HG02588 (cell line): ENCODE measurements around the gene NTMT2.
"Not testable (repeated sequence)": the region's sequence is repeated elsewhere in the genome, so short reads cannot be mapped to it uniquely, and the experiment has no call there.

ENCODE experiments used
- ATAC-seq: cut with Tn5 transposase; IDR thresholded peaks from one replicate; pipeline ENCODE4 v1.9.1; 2021; ENCODE audit warnings: mild to moderate bottlenecking, moderate library complexity; ENCODE audit not compliant: unreplicated experiment

NTMT2 gene

GRCh38 chr1:170145770-170146676 lies at the start of gene NTMT2:
NTMT2 (plus strand) TSS chr1:170145959; CDS start chr1:170146108, 149 bp downstream.
- ATAC-seq: no peak

DNA sequence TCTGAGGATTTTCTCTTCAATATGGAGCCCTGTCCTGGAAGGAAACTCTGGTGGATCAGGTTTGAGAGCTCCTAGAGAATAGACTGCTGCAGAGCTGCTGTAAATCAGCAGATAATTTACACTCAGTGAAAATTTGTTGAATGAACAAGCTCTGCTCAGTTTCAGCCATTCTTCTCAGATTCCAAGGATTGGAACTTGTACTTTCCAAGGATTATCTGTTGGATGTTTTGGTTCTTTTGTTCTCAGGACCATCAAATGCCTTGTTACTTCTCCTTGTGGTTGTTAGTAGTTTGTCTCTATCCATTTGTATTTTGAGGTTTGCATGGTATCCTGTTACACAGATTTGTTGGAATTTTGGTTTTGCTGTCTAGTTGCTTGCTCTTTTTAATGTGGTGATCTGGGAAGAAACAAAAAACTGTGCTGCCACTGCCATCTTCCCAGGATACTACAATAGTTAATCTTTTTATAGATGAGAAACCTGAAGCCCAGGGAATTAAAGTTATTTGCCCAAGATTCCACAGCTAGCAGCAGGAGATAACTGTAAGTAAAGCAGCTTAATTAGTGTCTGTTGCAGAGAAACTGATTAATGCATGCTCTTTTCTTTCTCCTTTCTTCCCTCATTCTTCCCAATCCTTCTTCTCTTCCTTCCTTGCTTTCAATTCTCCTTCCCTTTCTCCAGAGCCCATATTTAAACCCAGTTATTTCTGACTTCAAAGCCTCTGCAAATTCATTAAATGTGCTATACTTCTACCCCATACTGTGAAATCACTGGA lies 49.6 kb upstream of the NTMT2 start:
- ATAC-seq: no peak

DNA sequence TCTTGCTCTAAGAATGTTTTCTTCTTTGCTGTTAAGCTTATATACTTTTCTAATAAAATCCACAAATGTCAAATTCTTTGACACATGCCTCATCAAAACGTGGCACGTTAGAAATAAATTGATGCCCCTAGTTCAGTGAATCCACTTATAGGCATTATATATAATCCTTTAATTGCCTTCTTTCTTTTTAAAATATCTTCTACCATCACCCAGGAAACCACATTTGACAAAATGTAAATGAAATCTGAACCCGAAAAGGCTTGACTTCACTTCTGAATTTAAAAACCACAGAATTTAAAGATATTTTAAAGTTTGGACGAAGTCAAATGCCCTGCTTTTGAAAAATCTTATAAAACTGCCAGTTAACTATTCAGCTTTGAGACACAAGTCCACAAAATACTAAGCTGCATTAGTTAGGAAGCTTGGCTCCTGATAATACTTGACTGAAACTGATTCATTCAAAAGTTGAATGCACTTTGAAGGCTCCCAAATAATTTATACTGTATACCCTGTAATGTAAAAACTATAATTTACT lies 48.9 kb upstream of the NTMT2 start:
- ATAC-seq: no peak

GRCh38 chr1:170097449-170097948 lies 48.3 kb upstream of the NTMT2 start:
- ATAC-seq: no peak

DNA sequence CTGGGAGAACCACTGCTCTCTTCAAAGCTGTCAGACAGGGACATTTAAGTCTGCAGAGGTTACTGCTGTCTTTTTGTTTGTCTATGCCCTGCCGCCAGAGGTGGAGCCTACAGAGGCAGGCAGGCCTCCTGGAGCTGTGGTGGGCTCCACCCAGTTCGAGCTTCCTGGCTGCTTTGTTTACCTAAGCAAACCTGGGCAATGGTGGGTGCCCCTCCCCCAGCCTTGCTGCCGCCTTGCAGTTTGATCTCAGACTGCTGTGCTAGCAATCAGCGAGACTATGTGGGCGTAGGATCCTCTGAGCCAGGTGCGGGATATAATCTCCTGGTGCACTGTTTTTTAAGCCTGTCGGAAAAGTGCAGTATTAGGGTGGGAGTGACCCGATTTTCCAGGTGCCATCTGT lies 32.6 kb upstream of the NTMT2 start:
- not testable (repeated sequence) for ATAC-seq

- ATAC-seq: no peak
Measured at GRCh38 chr1:170114906-170115305, 30.9 kb upstream of the NTMT2 start.

DNA sequence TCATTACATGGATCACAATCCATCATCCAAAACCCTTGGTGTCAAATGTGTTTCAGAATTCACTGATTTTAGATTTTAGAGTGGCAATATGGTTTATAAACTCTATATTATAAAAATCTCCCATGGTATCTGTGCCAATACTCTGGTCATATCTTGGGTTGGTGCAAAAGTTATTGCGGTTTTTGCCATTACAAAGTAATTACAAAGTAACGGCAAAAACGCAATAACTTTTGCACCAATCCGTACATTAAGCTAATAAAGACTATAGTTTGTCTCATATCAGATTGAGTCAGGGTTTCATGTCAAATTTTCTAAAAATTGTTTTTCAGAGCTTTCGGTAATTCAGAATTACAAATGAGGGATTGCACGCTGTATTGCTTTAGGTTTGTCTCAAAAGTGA lies 23.4 kb upstream of the NTMT2 start:
- ATAC-seq: no peak

- no peak for ATAC-seq
Measured at GRCh38 chr1:170125269-170125668, 20.5 kb upstream of the NTMT2 start.

- ATAC-seq: peak; percentile 100
Measured at GRCh38 chr1:170126696-170127095, 19.1 kb upstream of the NTMT2 start.

- no peak for ATAC-seq
Measured at GRCh38 chr1:170131450-170131849, 14.3 kb upstream of the NTMT2 start.

- ATAC-seq: no peak
Measured at GRCh38 chr1:170131984-170132383, 13.8 kb upstream of the NTMT2 start.

- no peak for ATAC-seq
Measured at GRCh38 chr1:170133766-170134495, 11.8 kb upstream of the NTMT2 start.

DNA sequence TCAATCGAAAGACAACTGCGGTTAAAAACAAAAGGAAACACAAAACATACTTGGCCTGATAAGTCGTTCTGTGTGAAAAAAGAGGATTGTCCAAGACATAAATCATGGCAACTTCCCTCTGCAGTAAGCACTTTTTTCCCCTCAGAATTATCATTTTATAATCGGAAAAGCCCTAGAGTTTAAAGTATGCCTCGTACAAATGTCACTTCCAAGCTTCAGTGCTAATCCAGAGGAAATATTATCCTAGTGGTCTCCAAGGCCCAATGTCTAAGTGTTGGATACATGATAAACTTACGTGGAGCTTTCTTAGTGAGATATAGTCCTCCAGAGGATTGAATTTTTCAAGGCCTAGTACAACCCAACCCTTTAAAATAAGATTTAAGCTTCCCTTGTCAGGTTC lies 11.2 kb upstream of the NTMT2 start:
- no peak for ATAC-seq

GRCh38 chr1:170140371-170140770 lies 5.4 kb upstream of the NTMT2 start:
- ATAC-seq: no peak

DNA sequence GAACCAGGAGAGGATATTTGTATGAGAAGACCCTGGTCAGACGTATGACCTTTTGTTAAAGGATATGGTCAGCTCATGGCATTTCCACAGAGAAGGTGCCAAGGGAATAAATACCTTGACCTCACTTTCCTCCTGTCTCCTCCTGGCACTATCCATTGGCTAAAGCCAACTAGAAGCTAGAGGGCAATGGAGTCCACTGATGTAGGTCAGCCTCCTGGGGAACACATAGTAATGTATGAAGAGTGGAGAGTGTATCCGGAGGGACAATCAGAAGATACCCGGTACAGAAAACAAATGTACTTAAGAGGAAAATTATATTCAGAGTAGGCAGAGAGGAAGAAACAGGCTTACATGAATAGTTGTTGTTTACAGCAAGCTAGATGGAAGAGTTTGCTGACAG lies 698 bp upstream of the NTMT2 start:
- no peak for ATAC-seq

- no peak for ATAC-seq
Measured at GRCh38 chr1:170146720-170147263, 1.0 kb downstream of the NTMT2 start.

GRCh38 chr1:170149241-170149640 lies 3.5 kb downstream of the NTMT2 start:
- ATAC-seq: no peak

- ATAC-seq: no peak
Measured at GRCh38 chr1:170150016-170150415, 4.3 kb downstream of the NTMT2 start.

DNA sequence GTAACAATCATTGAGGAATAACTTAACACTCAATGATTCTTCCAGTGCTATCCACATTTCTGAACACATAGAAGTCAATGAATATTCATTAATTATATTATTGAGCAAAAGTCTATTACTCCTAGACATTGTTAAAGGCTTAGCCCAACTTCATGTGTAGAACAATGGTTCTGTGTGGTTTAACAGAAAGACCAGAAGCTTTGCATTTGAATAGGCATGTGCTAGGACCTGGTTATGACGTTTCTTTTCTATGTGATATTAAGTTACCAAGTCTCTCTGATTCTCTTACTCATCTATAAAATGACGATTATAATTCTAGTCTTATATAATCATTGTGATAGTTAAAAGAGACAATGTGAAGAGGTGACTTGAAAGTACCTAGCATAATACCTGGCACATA lies 5.2 kb downstream of the NTMT2 start:
- no peak for ATAC-seq

- ATAC-seq: no peak
Measured at GRCh38 chr1:170153417-170153816, 7.7 kb downstream of the NTMT2 start.

DNA sequence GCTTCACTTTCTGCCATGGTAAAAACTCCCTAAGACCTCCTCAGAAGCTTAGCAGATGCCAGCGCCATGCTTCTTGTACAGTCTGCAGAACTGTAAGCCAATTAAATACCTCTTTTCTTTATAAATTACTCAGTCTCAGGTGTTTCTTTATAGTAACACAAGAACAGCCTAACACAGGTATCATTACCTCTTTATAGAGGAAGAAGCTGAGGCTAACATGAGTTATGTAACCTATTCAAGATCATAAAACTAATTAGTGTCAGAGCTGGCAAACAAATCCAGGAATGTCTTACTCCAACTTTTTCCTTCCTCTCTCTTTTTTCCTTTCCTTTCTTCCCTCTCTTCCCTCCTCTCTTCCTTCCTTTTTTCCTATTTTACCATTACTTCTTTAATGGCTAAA lies 9.3 kb downstream of the NTMT2 start:
- ATAC-seq: no peak
